ENCODE results near the gene TGFBI. TPM values are rescaled to one million over a fixed set of nuclear protein-coding genes. Genes with fewer than 3 reads are reported as not detected.

Gene TGFBI
- total RNA-seq (394 TPM), polyA plus RNA-seq (220 TPM)

DNA sequence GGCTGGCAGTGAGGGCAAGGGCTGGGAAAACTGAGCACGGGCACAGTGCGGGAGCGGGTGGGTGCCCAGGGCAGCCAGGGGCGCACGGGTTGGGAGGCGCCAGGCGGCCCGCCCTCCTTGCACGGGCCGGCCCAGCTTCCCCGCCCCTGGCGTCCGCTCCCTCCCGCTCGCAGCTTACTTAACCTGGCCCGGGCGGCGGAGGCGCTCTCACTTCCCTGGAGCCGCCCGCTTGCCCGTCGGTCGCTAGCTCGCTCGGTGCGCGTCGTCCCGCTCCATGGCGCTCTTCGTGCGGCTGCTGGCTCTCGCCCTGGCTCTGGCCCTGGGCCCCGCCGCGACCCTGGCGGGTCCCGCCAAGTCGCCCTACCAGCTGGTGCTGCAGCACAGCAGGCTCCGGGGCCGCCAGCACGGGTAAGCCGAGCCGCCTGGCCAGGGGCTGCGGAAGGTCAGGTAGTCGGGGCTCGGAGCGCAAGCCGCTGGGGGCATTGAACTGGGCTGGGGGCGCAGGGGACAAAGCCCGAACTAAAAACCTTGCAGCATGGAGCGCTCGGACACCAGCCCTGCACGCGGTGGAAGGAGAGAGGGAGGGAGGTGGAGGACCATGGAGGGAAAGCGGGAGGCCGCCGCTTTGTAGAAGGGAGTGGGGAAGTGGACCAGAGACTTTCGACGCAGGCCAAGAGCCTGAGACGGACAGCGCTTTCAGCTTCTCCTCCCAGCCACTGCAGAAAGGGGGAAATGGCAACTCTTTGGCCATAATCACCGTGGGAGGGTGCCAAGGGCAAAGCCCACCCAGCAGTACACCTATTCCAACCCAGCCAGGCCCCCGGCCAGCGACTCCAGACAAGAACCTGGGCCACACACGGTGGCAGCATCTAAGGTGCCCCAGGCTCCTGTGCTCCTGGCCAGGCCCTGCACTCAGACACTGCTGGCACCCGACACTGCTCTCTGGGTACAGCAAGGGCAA lies at the start of gene TGFBI:
TSS of gene TGFBI (plus strand) at position 207 of the 961 bp plus-strand sequence. CDS start at position 275, 68 bp downstream.
- Histone ChIP-seq H3K27ac (ENCODE audit: low read depth) (peak within 1 kb of the TSS; percentile 68), H3K36me3 (ENCODE audit: insufficient read depth) (no peaks in the 10 kb centered on the region), H3K4me1 (ENCODE audit: insufficient read depth) (no peaks in the 10 kb centered on the region), H3K4me3 (ENCODE audit: low read depth, low read length) (peak within 1 kb of the TSS; percentile 58)
- DNase-seq (ENCODE audit: extremely low spot score), result no peak
- 5% methylated on average over 68 of the region's 68 CpGs for WGBS

DNA sequence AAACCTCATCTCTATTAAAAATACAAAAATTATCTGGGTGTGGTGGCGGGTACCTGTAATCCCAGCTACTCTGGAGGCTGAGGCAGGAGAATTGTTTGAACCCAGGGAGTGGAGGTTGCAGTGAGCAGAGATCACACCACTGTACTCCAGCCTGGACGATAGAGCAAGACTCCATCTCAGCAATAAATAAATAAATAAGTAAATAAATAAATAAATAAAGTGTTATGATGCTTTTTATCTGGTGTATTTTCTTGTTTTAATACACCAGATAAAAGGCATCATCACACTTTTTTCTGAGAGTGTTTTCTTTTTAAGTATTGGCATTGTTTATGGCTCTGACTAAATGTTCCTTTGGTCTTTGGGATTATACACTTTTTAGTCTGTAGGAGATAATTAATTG lies 49.8 kb upstream of the TGFBI start:
- Histone ChIP-seq H3K36me3 (ENCODE audit: insufficient read depth) (no peaks in the 10 kb centered on the region), H3K27ac (ENCODE audit: low read depth) (no peak overlapping the region), H3K4me1 (ENCODE audit: insufficient read depth) (no peaks in the 10 kb centered on the region), H3K4me3 (ENCODE audit: low read depth, low read length) (no peak overlapping the region)
- WGBS, result 86% methylated on average over 2 of the region's 2 CpGs
- DNase-seq (ENCODE audit: extremely low spot score), result no peak

DNA sequence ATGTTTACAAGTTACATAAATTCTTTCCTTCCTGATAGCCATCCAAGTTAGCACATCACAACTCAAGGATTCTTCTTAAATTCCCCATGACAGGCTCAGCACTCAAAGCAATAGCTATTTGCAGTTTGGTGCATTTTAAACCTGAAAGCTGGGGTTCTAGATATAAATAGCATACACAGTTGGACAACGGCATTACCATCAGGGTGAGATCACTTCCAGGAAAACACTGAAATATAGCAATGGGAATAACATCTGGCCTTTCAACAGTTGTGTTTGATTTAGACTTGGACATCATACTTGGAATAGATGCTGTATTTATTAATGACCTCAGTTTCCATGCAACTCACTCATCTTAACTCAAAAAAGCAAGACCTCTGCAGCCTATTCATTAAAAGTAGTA lies 49.3 kb upstream of the TGFBI start:
- Histone ChIP-seq H3K4me1 (ENCODE audit: insufficient read depth) (no peaks in the 10 kb centered on the region), H3K36me3 (ENCODE audit: insufficient read depth) (no peaks in the 10 kb centered on the region), H3K27ac (ENCODE audit: low read depth) (no peak overlapping the region), H3K4me3 (ENCODE audit: low read depth, low read length) (no peak overlapping the region)
- peak; percentile 40 for DNase-seq (ENCODE audit: extremely low spot score)
- WGBS, result 16% methylated on average over 1 of the region's 1 CpG

DNA sequence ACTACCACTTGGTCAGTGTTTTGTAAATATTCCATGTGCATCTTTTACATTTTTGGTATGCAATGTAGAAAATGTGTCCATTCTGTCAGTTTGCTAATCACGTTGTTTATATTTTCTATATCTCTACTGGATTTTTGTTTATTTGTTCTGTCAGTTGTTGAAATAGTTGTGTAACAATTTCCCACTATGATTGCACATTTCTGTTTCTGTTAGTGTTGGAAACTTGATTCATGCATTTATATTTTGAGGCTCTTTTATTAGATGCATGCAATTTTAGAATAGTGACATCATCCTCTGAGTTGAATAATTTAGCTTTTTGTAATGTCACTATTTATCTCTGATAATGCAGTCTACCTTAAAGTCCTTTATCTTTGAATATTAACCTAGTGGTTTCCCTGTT lies 48.2 kb upstream of the TGFBI start:
- Histone ChIP-seq H3K36me3 (ENCODE audit: insufficient read depth) (no peaks in the 10 kb centered on the region), H3K4me1 (ENCODE audit: insufficient read depth) (no peaks in the 10 kb centered on the region), H3K4me3 (ENCODE audit: low read depth, low read length) (no peak overlapping the region), H3K27ac (ENCODE audit: low read depth) (no peak overlapping the region)
- WGBS, result 58% methylated on average over 1 of the region's 1 CpG
- DNase-seq (ENCODE audit: extremely low spot score), result no peak

DNA sequence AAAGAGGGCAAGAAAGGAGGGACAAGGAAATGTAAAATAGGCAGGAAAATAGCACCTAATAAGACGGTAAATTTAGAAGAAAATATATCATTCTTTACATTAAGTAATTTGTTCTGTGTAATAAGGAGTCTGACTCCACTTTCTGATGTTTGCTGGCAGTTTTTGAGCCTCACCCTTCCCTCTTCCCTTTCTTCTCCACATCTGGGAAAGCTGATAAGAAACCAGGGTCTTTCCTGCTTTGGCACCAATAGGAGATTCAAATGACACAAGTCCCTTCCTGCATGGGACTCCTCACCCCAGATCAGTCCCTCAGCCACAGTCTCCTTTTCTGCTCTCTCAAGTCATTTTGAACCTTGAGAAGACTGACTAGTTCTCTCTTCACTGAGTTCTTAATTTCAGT lies 42.8 kb upstream of the TGFBI start:
- no peaks in the 10 kb centered on the region for H3K4me1 ChIP-seq (ENCODE audit: insufficient read depth)
- no peak overlapping the region for H3K4me3 ChIP-seq (ENCODE audit: low read depth, low read length)
- DNase-seq (ENCODE audit: extremely low spot score), result no peak
- 74% methylated on average over 1 of the region's 1 CpG for WGBS
- no peaks in the 10 kb centered on the region for H3K36me3 ChIP-seq (ENCODE audit: insufficient read depth)
- H3K27ac ChIP-seq (ENCODE audit: low read depth), result no peak overlapping the region

DNA sequence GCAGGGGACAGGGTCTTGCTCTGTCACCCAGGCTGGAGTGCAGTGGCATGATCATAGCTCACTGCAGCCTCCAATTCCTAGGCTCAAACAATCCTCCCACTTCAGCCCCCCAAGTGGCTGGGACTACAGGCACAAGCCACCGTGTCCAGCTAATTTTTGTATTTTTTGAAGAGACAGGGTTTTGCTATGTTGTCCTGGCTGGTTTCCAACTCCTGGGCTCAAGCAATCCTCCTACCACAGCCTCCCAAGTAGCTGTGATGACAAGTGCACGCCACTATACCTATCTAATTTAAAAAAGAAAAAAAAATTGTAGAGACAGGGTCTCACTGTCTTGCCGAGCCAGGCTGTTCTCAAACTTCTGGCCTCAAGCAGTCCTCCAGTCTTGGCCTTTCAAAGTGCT lies 42.4 kb upstream of the TGFBI start:
- 55% methylated on average over 3 of the region's 3 CpGs for WGBS
- no peak overlapping the region for H3K27ac ChIP-seq (ENCODE audit: low read depth)
- H3K4me1 ChIP-seq (ENCODE audit: insufficient read depth), result no peaks in the 10 kb centered on the region
- H3K36me3 ChIP-seq (ENCODE audit: insufficient read depth), result no peaks in the 10 kb centered on the region
- no peak for DNase-seq (ENCODE audit: extremely low spot score)
- H3K4me3 ChIP-seq (ENCODE audit: low read depth, low read length), result no peak overlapping the region

DNA sequence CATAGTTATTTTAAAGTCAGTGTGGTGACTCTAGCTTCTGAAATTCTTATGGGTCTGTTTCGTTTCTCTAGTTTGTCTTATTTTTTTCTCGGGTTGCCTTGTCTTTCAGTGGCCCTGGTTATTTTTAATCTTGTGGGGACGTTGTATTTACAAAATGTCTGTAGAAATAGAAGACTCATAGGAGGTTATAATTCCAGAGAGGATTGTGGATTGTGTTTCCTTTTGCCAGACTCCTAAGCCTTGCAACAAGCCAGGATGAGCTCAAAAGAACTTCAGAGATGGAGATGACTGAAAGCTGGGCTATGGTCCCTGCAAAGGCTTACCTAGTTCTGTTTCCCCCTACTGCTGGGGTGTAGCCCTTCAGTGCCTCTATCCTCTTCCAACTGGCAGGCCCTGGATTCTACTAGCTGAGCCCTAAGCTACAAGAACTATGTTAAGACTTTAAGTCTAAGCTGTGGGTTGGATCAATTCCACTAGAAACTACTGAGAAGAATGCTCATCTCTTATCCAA lies 41.8 kb upstream of the TGFBI start:
- H3K4me1 ChIP-seq (ENCODE audit: insufficient read depth), result no peaks in the 10 kb centered on the region
- no peak overlapping the region for H3K4me3 ChIP-seq (ENCODE audit: low read depth, low read length)
- H3K27ac ChIP-seq (ENCODE audit: low read depth), result no peak overlapping the region
- H3K36me3 ChIP-seq (ENCODE audit: insufficient read depth), result no peaks in the 10 kb centered on the region
- DNase-seq (ENCODE audit: extremely low spot score), result no peak
- 22% methylated on average over 3 of the region's 3 CpGs for WGBS

DNA sequence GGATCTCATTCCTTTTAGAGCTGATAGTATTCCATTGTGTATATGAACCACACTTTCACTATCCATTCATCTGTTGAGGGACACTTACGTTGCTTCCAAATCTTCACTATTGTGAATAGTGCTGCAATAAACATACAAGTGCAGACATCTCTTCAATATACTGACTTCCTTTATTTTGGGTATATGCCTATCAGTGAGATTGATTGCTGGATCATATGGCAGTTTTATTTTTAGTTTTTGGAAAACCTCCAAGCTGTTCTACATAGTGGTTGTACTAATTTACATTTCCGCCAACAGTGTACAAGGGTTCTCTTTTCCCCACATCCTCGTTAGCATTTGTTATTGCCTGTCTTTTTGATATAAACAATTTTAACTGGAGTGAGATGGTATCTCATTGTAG lies 40.2 kb upstream of the TGFBI start:
- Histone ChIP-seq H3K36me3 (ENCODE audit: insufficient read depth) (no peaks in the 10 kb centered on the region), H3K4me1 (ENCODE audit: insufficient read depth) (peaks cover 2% of the 10 kb centered on the region), H3K27ac (ENCODE audit: low read depth) (no peak overlapping the region), H3K4me3 (ENCODE audit: low read depth, low read length) (no peak overlapping the region)
- 88% methylated on average over 3 of the region's 3 CpGs for WGBS
- DNase-seq (ENCODE audit: extremely low spot score), result no peak

DNA sequence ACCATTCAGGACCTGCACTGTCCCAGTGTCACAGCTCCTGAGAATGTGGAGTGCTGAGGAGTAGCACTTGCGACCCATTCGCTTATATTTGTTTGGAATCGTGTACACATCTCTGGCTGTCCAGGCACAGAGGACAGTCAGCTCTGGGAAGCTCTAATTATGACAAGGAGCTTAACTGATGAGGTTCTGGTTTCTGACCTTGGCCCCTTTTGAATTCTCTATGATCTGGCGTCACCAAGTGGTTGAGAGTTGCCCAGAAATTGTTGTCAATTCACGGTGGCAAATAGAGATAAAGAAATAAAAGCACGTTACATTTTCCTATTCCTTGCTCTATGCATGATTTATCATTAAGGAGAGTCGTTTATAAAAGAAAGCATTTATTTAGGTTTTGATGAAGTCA lies 39.1 kb upstream of the TGFBI start:
- Histone ChIP-seq H3K4me1 (ENCODE audit: insufficient read depth) (peaks cover 3% of the 10 kb centered on the region), H3K27ac (ENCODE audit: low read depth) (no peak overlapping the region), H3K4me3 (ENCODE audit: low read depth, low read length) (no peak overlapping the region), H3K36me3 (ENCODE audit: insufficient read depth) (no peaks in the 10 kb centered on the region)
- 74% methylated on average over 7 of the region's 7 CpGs for WGBS
- no peak for DNase-seq (ENCODE audit: extremely low spot score)

DNA sequence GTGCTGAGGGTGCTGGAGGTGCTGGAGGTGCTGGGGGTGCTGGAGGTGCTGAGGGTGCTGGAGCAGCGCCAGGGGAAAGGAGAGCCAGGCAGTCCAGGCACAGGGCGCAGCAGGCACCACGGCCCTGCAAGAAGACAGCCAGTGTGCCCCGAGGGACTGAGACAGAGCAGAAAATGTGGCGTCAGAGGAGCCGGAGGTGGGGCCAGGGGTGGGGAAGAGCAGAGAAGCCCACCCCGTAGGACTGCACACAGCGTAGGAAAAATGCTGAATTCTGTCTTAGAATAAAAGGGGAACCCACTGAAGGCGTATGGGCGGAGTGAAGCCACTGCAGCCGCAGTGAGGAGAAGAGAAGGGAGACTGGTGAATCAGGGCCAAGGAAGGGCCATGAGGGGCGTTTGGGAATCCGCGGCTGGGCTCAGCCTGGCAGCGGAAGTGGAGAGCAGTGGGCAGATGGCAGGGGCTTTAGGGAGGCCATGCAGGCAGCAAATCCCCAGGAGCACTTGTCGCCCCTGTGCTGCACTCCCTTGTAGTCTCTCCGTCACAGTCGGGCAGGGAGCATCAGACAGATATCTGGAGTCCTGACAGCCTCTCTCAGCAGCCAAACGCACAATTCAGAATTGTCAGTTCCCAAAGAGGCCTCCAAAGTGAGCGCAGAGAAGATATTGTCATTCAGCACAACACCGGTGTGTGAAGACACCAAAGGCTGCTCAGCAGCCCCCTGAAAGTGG lies 38.1 kb upstream of the TGFBI start:
- whole genome bisulfite sequencing, result 75% methylated on average over 21 of the region's 21 CpGs

DNA sequence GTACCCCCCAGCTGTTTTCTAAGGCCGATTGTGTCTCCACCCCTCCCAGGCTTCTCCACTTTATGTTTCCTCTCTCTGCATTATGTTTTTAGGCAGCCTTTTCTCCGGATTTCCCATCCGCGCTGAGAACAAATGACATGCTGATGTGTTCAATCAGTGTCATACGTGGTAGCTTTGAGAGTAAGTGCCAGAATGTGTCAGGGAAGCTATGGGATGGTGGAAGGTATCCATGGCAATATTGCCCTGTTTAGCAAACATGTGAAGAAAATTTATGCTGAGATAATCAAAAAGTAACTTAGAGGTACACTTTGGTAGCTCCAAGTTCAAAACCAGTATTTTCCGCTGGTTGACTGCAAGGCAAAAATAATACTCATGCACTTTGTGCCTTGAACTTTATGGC lies 37.4 kb upstream of the TGFBI start:
- WGBS, result 77% methylated on average over 6 of the region's 6 CpGs
- Histone ChIP-seq H3K36me3 (ENCODE audit: insufficient read depth) (no peaks in the 10 kb centered on the region), H3K27ac (ENCODE audit: low read depth) (no peak overlapping the region), H3K4me1 (ENCODE audit: insufficient read depth) (peaks cover 3% of the 10 kb centered on the region), H3K4me3 (ENCODE audit: low read depth, low read length) (no peak overlapping the region)
- no peak for DNase-seq (ENCODE audit: extremely low spot score)

More for the DNA sequence above, 38.1 kb upstream of the TGFBI start:
- Histone ChIP-seq H3K4me3 (ENCODE audit: low read depth, low read length) (no peak overlapping the region), H3K36me3 (ENCODE audit: insufficient read depth) (no peaks in the 10 kb centered on the region), H3K27ac (ENCODE audit: low read depth) (no peak overlapping the region), H3K4me1 (ENCODE audit: insufficient read depth) (peaks cover 3% of the 10 kb centered on the region)
- no peak for DNase-seq (ENCODE audit: extremely low spot score)

DNA sequence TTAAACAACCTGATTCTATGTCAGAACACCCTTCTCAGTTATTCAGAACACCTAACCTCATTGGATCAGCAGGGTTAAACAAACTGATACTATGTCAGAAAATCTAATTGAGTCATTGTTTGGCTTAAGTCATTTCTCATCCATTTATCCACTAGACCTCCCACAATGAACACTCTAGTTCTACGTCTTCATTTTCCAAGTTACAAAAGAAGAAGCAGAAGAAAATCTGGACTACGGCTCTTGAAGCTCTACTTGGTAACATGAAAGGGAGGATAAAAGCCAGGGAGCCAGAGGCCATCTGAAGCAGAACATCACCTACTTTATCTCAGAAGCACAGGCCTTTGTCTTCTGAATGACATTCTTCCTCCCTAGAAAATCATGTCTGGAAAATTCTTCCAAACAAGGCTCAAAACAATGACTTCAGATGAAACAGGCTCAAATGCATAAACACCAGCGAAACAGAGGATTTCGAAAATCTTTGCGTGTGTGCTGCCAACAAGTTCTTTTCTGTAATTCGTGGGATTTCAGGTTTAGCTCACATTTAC lies 35.4 kb upstream of the TGFBI start:
- 27% methylated on average over 6 of the region's 6 CpGs for WGBS
- DNase-seq (ENCODE audit: extremely low spot score), result no peak
- peaks cover 3% of the 10 kb centered on the region for H3K4me1 ChIP-seq (ENCODE audit: insufficient read depth)
- no peaks in the 10 kb centered on the region for H3K36me3 ChIP-seq (ENCODE audit: insufficient read depth)
- H3K4me3 ChIP-seq (ENCODE audit: low read depth, low read length), result no peak overlapping the region
- peak overlapping the region; percentile 60 for H3K27ac ChIP-seq (ENCODE audit: low read depth)

DNA sequence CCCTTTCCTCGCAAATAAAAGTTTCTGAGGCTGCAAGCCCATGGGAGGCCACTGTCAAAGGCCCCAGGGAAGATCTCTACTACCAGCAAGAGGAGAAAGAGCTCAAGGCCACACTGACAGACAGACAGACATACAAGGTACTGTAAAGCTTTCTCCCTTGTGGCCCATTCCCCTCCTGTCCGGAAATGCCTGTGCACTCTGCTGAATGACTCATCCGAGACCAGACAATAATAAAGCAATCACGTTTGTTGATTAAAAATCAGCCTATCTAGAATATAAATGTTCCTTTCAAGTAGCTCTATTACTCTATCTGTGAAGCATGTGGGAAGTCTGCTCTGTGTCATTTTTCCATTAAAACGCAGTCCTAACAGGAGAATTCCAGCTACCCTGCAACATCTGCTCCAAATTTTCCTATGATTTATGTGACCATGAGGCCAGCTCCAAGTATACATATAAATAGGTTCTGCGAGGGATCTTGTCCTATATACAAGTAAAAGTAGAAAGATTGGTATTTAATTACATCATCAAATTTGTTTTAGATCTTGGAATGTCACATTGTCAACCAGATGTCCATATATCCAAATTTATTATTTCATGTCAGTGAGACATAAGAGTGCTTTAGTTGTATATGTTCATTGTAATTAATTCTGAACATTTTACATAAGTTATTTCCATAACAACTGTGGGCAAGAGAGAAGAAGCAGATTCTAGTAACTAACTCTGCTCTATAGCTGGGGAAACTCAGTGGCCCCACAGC lies 34.7 kb upstream of the TGFBI start:
- peak; percentile 78 for DNase-seq (ENCODE audit: extremely low spot score)
- Histone ChIP-seq H3K27ac (ENCODE audit: low read depth) (peak overlapping the region; percentile 27), H3K36me3 (ENCODE audit: insufficient read depth) (no peaks in the 10 kb centered on the region), H3K4me1 (ENCODE audit: insufficient read depth) (peaks cover 3% of the 10 kb centered on the region), H3K4me3 (ENCODE audit: low read depth, low read length) (no peak overlapping the region)
- 17% methylated on average over 6 of the region's 6 CpGs for WGBS

All from urinary bladder (tissue), 4 donors.